A673 (cell line): ENCODE measurements around the gene FIP1L1. TPM values are rescaled to one million over a fixed set of nuclear protein-coding genes. Genes with fewer than 3 reads are reported as not detected.

Source experiments
- BruUV-seq: library from RNA; stranded (reverse); fragments of 400-500 nt; replicated peaks from 2 replicates; lab custom pipeline; 2021; lab: Mats Ljungman, UMichigan
- CTCF ChIA-PET: fragments of 300-600 bp; sonication (Branson Sonifier 250); formaldehyde crosslinking; loops from one replicate; lab custom pipeline; 2022; ENCODE audit warnings: antibody characterized with exemption; lab: Charles Lee
- POLR2A ChIA-PET: fragments of 300-600 bp; sonication (Branson Sonifier 250); formaldehyde crosslinking; loops from one replicate; lab custom pipeline; 2022; ENCODE audit warnings: antibody characterized with exemption; ENCODE audit not compliant: low non-redundant PET; lab: Charles Lee
- DNase-seq: peaks from one replicate; pipeline ENCODE4 v3.0.0-alpha.2; 2015; ENCODE audit warnings: low spot score
- H3K27ac ChIP-seq: fragments of 200-600 bp; sonication (generic); 2 replicates; pipeline ENCODE4 v1.5.1; 2016; ENCODE audit warnings: mixed run types, low read depth, mild to moderate bottlenecking, mixed read lengths, antibody characterized with exemption, low read length; ENCODE audit not compliant: poor library complexity, severe bottlenecking
- H3K27me3 ChIP-seq: fragments of 200-600 bp; sonication (generic); replicated peaks from 2 replicates; pipeline ENCODE4 v1.6.1; 2017; ENCODE audit warnings: mixed run types, low read depth, mild to moderate bottlenecking, mixed read lengths, antibody characterized with exemption, low read length; ENCODE audit not compliant: insufficient read depth, poor library complexity
- H3K36me3 ChIP-seq: fragments of 200-600 bp; sonication (generic); 2 replicates; pipeline ENCODE4 v1.6.1; 2016; ENCODE audit warnings: mixed run types, mild to moderate bottlenecking, mixed read lengths, antibody characterized with exemption, low read length; ENCODE audit not compliant: insufficient read depth, poor library complexity, severe bottlenecking
- H3K4me1 ChIP-seq: fragments of 200-600 bp; sonication (generic); 2 replicates; pipeline ENCODE4 v1.6.1; 2017; ENCODE audit warnings: mixed run types, mild to moderate bottlenecking, mixed read lengths, antibody characterized with exemption, low read length; ENCODE audit not compliant: insufficient read depth, poor library complexity, severe bottlenecking
- H3K4me3 ChIP-seq: fragments of 200-600 bp; sonication (generic); 2 replicates; pipeline ENCODE4 v1.5.1; 2016; ENCODE audit warnings: low read depth, mixed run types, mild to moderate bottlenecking, mixed read lengths, low read length; ENCODE audit not compliant: poor library complexity, severe bottlenecking
- H3K9me3 ChIP-seq: fragments of 200-600 bp; sonication (generic); 2 replicates; pipeline ENCODE4 v1.6.1; 2016; ENCODE audit warnings: mixed run types, low read depth, mild to moderate bottlenecking, mixed read lengths, antibody characterized with exemption, low read length; ENCODE audit not compliant: poor library complexity, severe bottlenecking
- CTCF ChIP-seq: fragments of 300-800, 200-600 bp; sonication (generic); conservative IDR thresholded peaks from 2 replicates; pipeline ENCODE4 v1.5.1; 2017; ENCODE audit warnings: low read depth, mild to moderate bottlenecking, antibody characterized with exemption, low read length, moderate library complexity, mixed read lengths
- EZH2 ChIP-seq: fragments of 200-600 bp; sonication (generic); IDR thresholded peaks from 2 replicates; pipeline ENCODE4 v1.6.1; 2017; ENCODE audit warnings: borderline replicate concordance, low read depth, mild to moderate bottlenecking, mixed read lengths, antibody characterized with exemption, low read length; ENCODE audit not compliant: poor library complexity, severe bottlenecking
- intact Hi-C: fragments of 100-400 bp; cut with micrococcal nuclease; formaldehyde crosslinking; loops from one replicate; pipeline ENCODE4 v1.10.0; 2022; ENCODE audit not compliant: unreplicated experiment
- total RNA-seq: library from RNA; stranded (reverse); gene quantifications from 2 replicates; pipeline ENCODE4 v1.2.3, GENCODE V29; 2021

FIP1L1 gene
- total RNA-seq, 1 experiment from 2014 or later, result 30.9 TPM

- DNase-seq, result no peak
- no peaks in the 10 kb centered on the region for H3K27me3 ChIP-seq
- H3K4me1 ChIP-seq, result no peaks in the 10 kb centered on the region
- H3K27ac ChIP-seq, result no peak overlapping the region
- no peaks in the 10 kb centered on the region for H3K9me3 ChIP-seq
- intact Hi-C loops, result no loop called here
- H3K4me3 ChIP-seq, result no peak overlapping the region
- ChIA-PET CTCF (no interaction called here), POLR2A (no interaction called here)
- no peaks in the 10 kb centered on the region for H3K36me3 ChIP-seq
- TF ChIP-seq EZH2, result no peak
- TF ChIP-seq CTCF, result no peak
- BruUV-seq, result no TSS peak
Measured at GRCh38 chr4:53354012-53354722, 23.3 kb upstream of the FIP1L1 start.

GRCh38 chr4:53355930-53356521 is 21.4 kb upstream of the FIP1L1 start:
- POLR2A ChIA-PET, result no interaction called here

GRCh38 chr4:53361451-53361850 is 16.0 kb upstream of the FIP1L1 start:
- ChIA-PET CTCF (no interaction called here), POLR2A (no interaction called here)
- H3K27me3 ChIP-seq, result no peaks in the 10 kb centered on the region
- no TSS peak for BruUV-seq
- no peaks in the 10 kb centered on the region for H3K36me3 ChIP-seq
- H3K4me3 ChIP-seq, result no peak overlapping the region
- no peak for DNase-seq
- no peaks in the 10 kb centered on the region for H3K9me3 ChIP-seq
- no peak overlapping the region for H3K27ac ChIP-seq
- TF ChIP-seq EZH2 (no peak), CTCF (no peak)
- intact Hi-C loops, result no loop called here
- H3K4me1 ChIP-seq, result no peaks in the 10 kb centered on the region

More at GRCh38 chr4:53355930-53356521, 21.4 kb upstream of the FIP1L1 start:
- Histone ChIP-seq H3K27me3 (no peaks in the 10 kb centered on the region), H3K27ac (no peak overlapping the region), H3K4me1 (no peaks in the 10 kb centered on the region), H3K9me3 (no peaks in the 10 kb centered on the region), H3K4me3 (no peak overlapping the region), H3K36me3 (no peaks in the 10 kb centered on the region)
- intact Hi-C loops, result no loop called here
- DNase-seq, result no peak
- TF ChIP-seq EZH2 (no peak), CTCF (no peak)
- CTCF ChIA-PET, result no interaction called here
- BruUV-seq, result no TSS peak
